OCI-LY3 (cell line): ENCODE measurements around the gene EHF.
A peak's percentile ranks its signal among the peaks of the same experiment; 100 is the strongest.

Experiments used
- H2AFZ ChIP-seq: fragments of 200-600, 300-600 bp; shearing (Covaris generic); 2 replicates; pipeline ENCODE4 v1.6.0; 2014; ENCODE audit warnings: antibody characterized with exemption, low read depth, low read length
- H3K27ac ChIP-seq: fragments of 200-600, 300-600 bp; sonication (generic); 2 replicates; pipeline ENCODE4 v1.5.1; 2014; ENCODE audit warnings: mild to moderate bottlenecking, low read length, moderate library complexity, mixed read lengths
- H3K27me3 ChIP-seq: fragments of 200-600, 300-600 bp; sonication (generic); 2 replicates; pipeline ENCODE4 v1.6.1; 2014; ENCODE audit warnings: low read depth, low read length, mixed read lengths
- H3K36me3 ChIP-seq: fragments of 200-600, 300-600 bp; sonication (generic); replicated peaks from 2 replicates; pipeline ENCODE3; 2014; ENCODE audit warnings: low read depth, low read length, mixed read lengths
- H3K4me1 ChIP-seq: fragments of 300-600, 200-600 bp; sonication (generic); 2 replicates; pipeline ENCODE4 v1.6.1; 2014; ENCODE audit warnings: low read length, mixed read lengths
- H3K4me2 ChIP-seq: fragments of 200-600, 300-600 bp; sonication (generic); 2 replicates; pipeline ENCODE4 v1.6.1; 2014; ENCODE audit warnings: low read length, mixed read lengths
- H3K4me3 ChIP-seq: fragments of 300-600, 200-600 bp; sonication (generic); 2 replicates; pipeline ENCODE4 v1.5.1; 2014; ENCODE audit warnings: antibody characterized with exemption, mild to moderate bottlenecking, low read length, moderate library complexity
- H3K79me2 ChIP-seq: fragments of 300-600, 200-600 bp; shearing (Covaris generic); 2 replicates; pipeline ENCODE4 v1.6.1; 2014; ENCODE audit warnings: mild to moderate bottlenecking, low read length, mixed read lengths
- H3K9ac ChIP-seq: fragments of 300-600, 200-600 bp; shearing (Covaris generic); 2 replicates; pipeline ENCODE4 v1.6.0; 2014; ENCODE audit warnings: mild to moderate bottlenecking, low read length, moderate library complexity
- H3K9me3 ChIP-seq: fragments of 200-600, 300-600 bp; shearing (Covaris generic); 2 replicates; pipeline ENCODE4 v1.6.1; 2014; ENCODE audit warnings: low read length, mixed read lengths; ENCODE audit not compliant: insufficient read depth
- H4K20me1 ChIP-seq: fragments of 200-600, 300-600 bp; sonication (generic); 2 replicates; pipeline ENCODE4 v1.6.1; 2016; ENCODE audit warnings: low read length, mixed read lengths; ENCODE audit not compliant: insufficient read depth
- EZH2phosphoT487 ChIP-seq: fragments of 200-600 bp; shearing (Covaris generic); IDR thresholded peaks from 2 replicates; pipeline ENCODE4 v1.6.1; 2018; ENCODE audit warnings: antibody characterized with exemption, mixed run types, low read depth
- TF ChIP-seq, protein P1 (sequence below): fragments of 200-600, 300-600 bp; sonication (generic); IDR thresholded peaks from 2 replicates; pipeline ENCODE4 v1.5.1; 2014; ENCODE audit warnings: antibody characterized with exemption, low read length, low read depth

The EHF gene

DNA sequence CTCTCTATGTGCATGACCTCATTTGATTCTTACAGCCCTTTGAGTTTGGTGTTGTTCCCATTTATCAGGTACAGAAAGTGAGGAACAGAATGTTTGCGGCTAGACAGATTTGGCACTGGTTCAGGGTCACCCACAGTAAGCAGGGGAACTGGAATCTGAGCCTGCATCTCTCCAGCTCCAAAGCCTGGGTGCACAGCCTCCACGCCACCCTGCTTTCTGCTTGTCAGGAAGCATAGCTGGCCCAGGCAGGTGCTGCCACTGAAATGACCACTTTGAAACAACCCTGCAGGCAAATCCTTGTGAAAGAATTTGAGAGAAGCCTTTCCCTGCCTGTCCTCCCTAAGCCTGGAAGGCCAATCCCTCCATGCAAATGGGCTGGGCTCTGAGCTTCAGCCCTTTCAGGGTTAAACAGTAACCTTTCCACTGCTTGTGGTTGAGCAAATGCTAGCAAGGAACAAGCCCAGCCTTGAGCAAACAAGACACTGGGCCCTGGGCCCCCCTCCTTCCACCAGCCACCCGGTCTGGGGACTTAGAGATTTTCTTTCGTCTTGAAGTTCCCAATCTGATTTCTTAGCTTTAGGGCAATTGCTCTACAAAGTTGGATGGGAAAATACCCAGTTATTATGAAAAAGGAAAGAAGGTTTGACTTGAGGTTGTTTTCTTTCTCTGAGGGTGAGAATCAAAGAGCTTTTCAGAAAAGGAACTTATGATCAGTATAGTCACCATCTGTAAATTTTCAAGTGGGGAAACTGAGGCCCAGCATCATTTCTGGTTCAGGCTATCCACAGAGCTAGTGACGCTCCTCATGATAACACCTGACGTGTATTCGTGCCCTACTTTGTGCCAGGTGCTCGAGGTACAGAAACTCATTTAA lies 19.4 kb downstream of the EHF start:
- Histone ChIP-seq H3K9ac (no peak overlapping the region), H3K4me2 (peak overlapping the region; percentile 42), H3K36me3 (no peaks in the 10 kb centered on the region), H2AFZ (no peak overlapping the region), H3K27me3 (no peaks in the 10 kb centered on the region), H3K4me3 (no peak overlapping the region), H3K27ac (no peak overlapping the region), H3K4me1 (peaks cover 18% of the 10 kb centered on the region), H3K9me3 (no peaks in the 10 kb centered on the region), H4K20me1 (no peaks in the 10 kb centered on the region), H3K79me2 (no peaks in the 10 kb centered on the region)
- TF ChIP-seq EZH2phosphoT487 = no peak
- TF ChIP-seq, protein P1, sequence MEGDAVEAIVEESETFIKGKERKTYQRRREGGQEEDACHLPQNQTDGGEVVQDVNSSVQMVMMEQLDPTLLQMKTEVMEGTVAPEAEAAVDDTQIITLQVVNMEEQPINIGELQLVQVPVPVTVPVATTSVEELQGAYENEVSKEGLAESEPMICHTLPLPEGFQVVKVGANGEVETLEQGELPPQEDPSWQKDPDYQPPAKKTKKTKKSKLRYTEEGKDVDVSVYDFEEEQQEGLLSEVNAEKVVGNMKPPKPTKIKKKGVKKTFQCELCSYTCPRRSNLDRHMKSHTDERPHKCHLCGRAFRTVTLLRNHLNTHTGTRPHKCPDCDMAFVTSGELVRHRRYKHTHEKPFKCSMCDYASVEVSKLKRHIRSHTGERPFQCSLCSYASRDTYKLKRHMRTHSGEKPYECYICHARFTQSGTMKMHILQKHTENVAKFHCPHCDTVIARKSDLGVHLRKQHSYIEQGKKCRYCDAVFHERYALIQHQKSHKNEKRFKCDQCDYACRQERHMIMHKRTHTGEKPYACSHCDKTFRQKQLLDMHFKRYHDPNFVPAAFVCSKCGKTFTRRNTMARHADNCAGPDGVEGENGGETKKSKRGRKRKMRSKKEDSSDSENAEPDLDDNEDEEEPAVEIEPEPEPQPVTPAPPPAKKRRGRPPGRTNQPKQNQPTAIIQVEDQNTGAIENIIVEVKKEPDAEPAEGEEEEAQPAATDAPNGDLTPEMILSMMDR = no peak

DNA sequence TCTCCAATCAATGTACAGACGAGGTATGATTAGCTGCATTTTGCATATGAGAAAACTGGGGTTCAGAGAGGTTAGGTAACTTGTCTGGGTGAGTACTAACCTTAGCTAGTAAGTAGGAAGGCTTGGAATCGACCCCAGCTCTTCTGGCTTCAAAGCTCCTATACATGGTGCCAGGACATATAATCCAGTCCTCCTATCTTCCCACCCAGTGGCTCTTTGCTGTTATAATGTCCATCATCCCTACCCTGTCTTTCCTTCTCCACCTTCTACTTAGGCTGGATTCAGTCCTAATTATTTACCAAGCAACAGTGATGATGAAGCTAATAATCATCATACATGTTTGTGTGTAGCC lies 20.0 kb downstream of the EHF start:
- Histone ChIP-seq H3K4me2 (peak overlapping the region; percentile 42), H2AFZ (no peak overlapping the region), H3K4me3 (no peak overlapping the region), H3K9me3 (no peaks in the 10 kb centered on the region), H4K20me1 (no peaks in the 10 kb centered on the region), H3K4me1 (peaks cover 18% of the 10 kb centered on the region), H3K9ac (no peak overlapping the region), H3K79me2 (no peaks in the 10 kb centered on the region), H3K27ac (no peak overlapping the region), H3K27me3 (no peaks in the 10 kb centered on the region), H3K36me3 (no peaks in the 10 kb centered on the region)
- no peak for TF ChIP-seq EZH2phosphoT487
- TF ChIP-seq, protein P1 = no peak

DNA sequence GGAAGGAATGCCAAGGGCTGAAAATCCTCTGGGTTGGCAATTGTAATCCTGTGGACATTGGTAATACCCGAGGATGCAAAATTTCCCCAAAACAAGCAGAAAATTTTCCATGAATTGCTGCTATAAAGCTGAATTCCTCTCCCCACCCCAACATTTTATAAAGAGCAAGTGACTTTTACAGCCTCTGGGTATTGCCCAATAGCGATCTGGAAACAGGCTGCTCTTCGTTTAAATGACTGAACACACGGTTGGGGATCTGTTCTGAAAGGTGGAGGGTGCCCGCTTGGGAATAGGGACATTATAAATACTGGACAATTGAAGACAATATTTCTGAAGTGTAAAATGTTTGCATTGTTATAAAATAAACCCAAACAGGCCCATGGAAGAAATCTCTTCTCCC lies 20.6 kb downstream of the EHF start:
- Histone ChIP-seq H3K27me3 (no peaks in the 10 kb centered on the region), H3K27ac (no peak overlapping the region), H4K20me1 (no peaks in the 10 kb centered on the region), H2AFZ (no peak overlapping the region), H3K36me3 (no peaks in the 10 kb centered on the region), H3K4me3 (no peak overlapping the region), H3K9ac (no peak overlapping the region), H3K4me1 (peaks cover 18% of the 10 kb centered on the region), H3K79me2 (no peaks in the 10 kb centered on the region), H3K4me2 (no peak overlapping the region), H3K9me3 (no peaks in the 10 kb centered on the region)
- no peak for TF ChIP-seq EZH2phosphoT487
- TF ChIP-seq, protein P1 = no peak

DNA sequence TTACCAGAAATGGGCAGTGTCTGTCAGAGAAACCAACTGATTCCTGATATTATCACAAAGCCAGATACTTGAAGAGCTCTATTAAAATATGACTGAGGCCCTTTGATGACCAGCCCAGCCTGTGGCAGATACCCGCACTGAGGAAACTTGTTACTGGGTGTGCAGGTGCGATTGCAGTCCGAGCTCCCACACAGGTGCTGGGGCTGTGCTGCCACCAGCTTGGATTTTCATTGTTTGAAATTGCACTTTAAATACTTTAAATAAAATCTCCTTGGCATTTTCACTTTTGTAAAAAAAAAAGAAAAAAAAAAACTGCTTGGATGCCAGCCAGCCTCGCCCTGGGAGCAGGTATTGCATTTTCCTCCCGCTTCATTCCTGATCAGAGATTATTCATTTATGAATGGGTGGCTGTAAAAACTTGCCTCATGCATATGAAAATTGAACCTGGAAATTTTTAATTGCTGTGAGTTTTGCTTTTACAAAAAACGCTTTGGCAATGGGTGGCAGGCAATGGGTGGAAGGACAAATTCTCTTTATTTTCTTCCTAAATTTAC lies 21.2 kb downstream of the EHF start:
- Histone ChIP-seq H3K9me3 (no peaks in the 10 kb centered on the region), H3K4me2 (no peak overlapping the region), H3K9ac (no peak overlapping the region), H3K27me3 (no peaks in the 10 kb centered on the region), H3K4me3 (no peak overlapping the region), H4K20me1 (no peaks in the 10 kb centered on the region), H3K27ac (no peak overlapping the region), H3K79me2 (no peaks in the 10 kb centered on the region), H2AFZ (no peak overlapping the region), H3K4me1 (peaks cover 18% of the 10 kb centered on the region), H3K36me3 (no peaks in the 10 kb centered on the region)
- TF ChIP-seq EZH2phosphoT487 = no peak
- TF ChIP-seq, protein P1 = no peak
